A549 (cell line): Measurements from ENCODE around the gene NFIL3. TPM values are rescaled to one million over a fixed set of nuclear protein-coding genes. Genes with fewer than 3 reads are reported as not detected.
A peak's percentile ranks its signal among the peaks of the same experiment; 100 is the strongest.

Source experiments
- ATAC-seq, 2 experiments: fragments of 200-7000 bp in 1 of 2; fragments of >200 bp in 1 of 2; cut with Nextera tagmentation in 1 of 2; cut with Tn5 transposase in 1 of 2; 3 replicates each; pipeline versions ENCODE4 v1.8.0 to v1.9.1; 2018 to 2020; ENCODE audit warnings: mild to moderate bottlenecking in 1 of 2, moderate library complexity in 1 of 2
- CTCF ChIA-PET: fragments of 300-600 bp; sonication (Branson Sonifier 250); formaldehyde crosslinking; extraction: SDS; loops from one replicate; lab custom pipeline; 2021; ENCODE audit warnings: antibody characterized with exemption, inconsistent platforms; lab: Yijun Ruan, JAX
- POLR2A ChIA-PET: fragments of 350-600 bp; formaldehyde crosslinking; extraction: SDS; loops from one replicate; lab custom pipeline; 2021; ENCODE audit warnings: antibody characterized with exemption, inconsistent platforms; lab: Yijun Ruan, JAX
- DNase-seq, 2 experiments: peaks; one replicate each; pipeline versions ENCODE4 v3.0.0 to v3.0.0-alpha.2; 2011 to 2016; ENCODE audit warnings: low read depth in 1 of 2, low spot score in 1 of 2
- FAIRE-seq: peaks from 2 replicates; lab custom pipeline; 2011; peaks lifted over from hg19 to GRCh38; lab: Jason Lieb, UNC
- H3K27ac ChIP-seq, 2 experiments: fragments of >200 bp; sonication (Bioruptor Twin); formaldehyde crosslinking; 3 replicates each; pipeline ENCODE4 v1.5.1; 2016 to 2017
- H3K4me1 ChIP-seq: fragments of >200 bp; sonication (Bioruptor Twin); formaldehyde crosslinking; 3 replicates; pipeline ENCODE4 v1.6.1; 2016
- H3K4me2 ChIP-seq: fragments of >200 bp; sonication (Bioruptor Twin); formaldehyde crosslinking; 3 replicates; pipeline ENCODE4 v1.6.1; 2016
- H3K4me3 ChIP-seq: fragments of >200 bp; sonication (Bioruptor Twin); formaldehyde crosslinking; 3 replicates; pipeline ENCODE4 v1.5.1; 2016
- H3K9me3 ChIP-seq: fragments of >200 bp; sonication (Bioruptor Twin); formaldehyde crosslinking; 3 replicates; pipeline ENCODE4 v1.6.1; 2016
- BHLHE40 ChIP-seq: IDR thresholded peaks from 2 replicates; pipeline ENCODE4 v1.6.1; 2012; ENCODE audit warnings: low read depth, low read length, inconsistent platforms
- CBX2 ChIP-seq: fragments of 200-600 bp; sonication (generic); IDR thresholded peaks from 2 replicates; pipeline ENCODE4 v1.6.1; 2016; ENCODE audit warnings: low read depth, mild to moderate bottlenecking, borderline replicate concordance
- CBX8 ChIP-seq: fragments of 200-600 bp; sonication (generic); IDR thresholded peaks from 2 replicates; pipeline ENCODE4 v1.6.1; 2016
- CEBPB ChIP-seq, 2 experiments: fragments of >200 bp in 1 of 2; sonication (Bioruptor Twin) in 1 of 2; formaldehyde crosslinking in 1 of 2; IDR thresholded peaks; 2 replicates each; pipeline ENCODE4 v1.6.1; 2012 to 2016
- EHF ChIP-seq: fragments of 250-450 bp; sonication (Bioruptor Pico); IDR thresholded peaks from 2 replicates; pipeline ENCODE4 v1.5.0; 2020; ENCODE audit warnings: mild to moderate bottlenecking
- EP300 ChIP-seq, 2 experiments: fragments of >200 bp; sonication (Bioruptor Twin); formaldehyde crosslinking; IDR thresholded peaks; 2 replicates in 1 of 2; 3 replicates in 1 of 2; pipeline ENCODE4 v1.6.1; 2016 to 2017
- ESRRA ChIP-seq: fragments of 150-350 bp; IDR thresholded peaks from 2 replicates; pipeline ENCODE4 v1.6.1; 2014; ENCODE audit warnings: mild to moderate bottlenecking, low read length, borderline replicate concordance
- FOSB ChIP-seq: fragments of 250-450 bp; sonication (Bioruptor Pico); IDR thresholded peaks from 2 replicates; pipeline ENCODE4 v1.5.0; 2020; ENCODE audit warnings: mild to moderate bottlenecking, moderate library complexity
- FOSL2 ChIP-seq, 2 experiments: fragments of 450-650 bp in 1 of 2; fragments of >200 bp in 1 of 2; sonication (Bioruptor Twin) in 1 of 2; formaldehyde crosslinking; IDR thresholded peaks; 2 replicates each; pipeline versions ENCODE4 v1.5.0 to v1.6.1; 2016 to 2020; ENCODE audit warnings: mild to moderate bottlenecking in 1 of 2, moderate library complexity in 1 of 2
- FOXS1 ChIP-seq: fragments of 250-450 bp; sonication (Bioruptor Pico); IDR thresholded peaks from 2 replicates; pipeline ENCODE4 v1.5.0; 2020; ENCODE audit warnings: mild to moderate bottlenecking, moderate library complexity
- GATA3 ChIP-seq: IDR thresholded peaks from 2 replicates; pipeline ENCODE4 v1.6.1; 2012; ENCODE audit warnings: borderline replicate concordance
- HEYL ChIP-seq: fragments of 250-450 bp; sonication (Bioruptor Pico); IDR thresholded peaks from 2 replicates; pipeline ENCODE4 v1.8.0; 2021; ENCODE audit warnings: mild to moderate bottlenecking, moderate library complexity
- HOXA7 ChIP-seq: fragments of 250-450 bp; sonication (Bioruptor Pico); IDR thresholded peaks from 2 replicates; pipeline ENCODE4 v1.5.0; 2020; ENCODE audit warnings: mild to moderate bottlenecking, moderate library complexity
- HOXB13 ChIP-seq: fragments of 250-450 bp; sonication (Bioruptor Pico); IDR thresholded peaks from 2 replicates; pipeline ENCODE4 v1.5.0; 2020; ENCODE audit warnings: low read depth, mild to moderate bottlenecking, moderate library complexity
- JUN ChIP-seq, 2 experiments: fragments of >200 bp; sonication (Bioruptor Twin); formaldehyde crosslinking; IDR thresholded peaks; 2 replicates in 1 of 2; 3 replicates in 1 of 2; pipeline ENCODE4 v1.6.1; 2016 to 2017
- JUNB ChIP-seq: fragments of >200 bp; sonication (Bioruptor Twin); formaldehyde crosslinking; IDR thresholded peaks from 2 replicates; pipeline ENCODE4 v1.6.1; 2016
- KDM1A ChIP-seq: fragments of 200-600 bp; sonication (generic); IDR thresholded peaks from 2 replicates; pipeline ENCODE4 v1.6.1; 2016; ENCODE audit warnings: low read depth, mild to moderate bottlenecking
- MAFK ChIP-seq: fragments of 450-650 bp; IDR thresholded peaks from 2 replicates; pipeline ENCODE4 v1.6.1; 2014; ENCODE audit not compliant: partially characterized antibody
- MAZ ChIP-seq: fragments of 150-350 bp; IDR thresholded peaks from 2 replicates; pipeline ENCODE4 v1.6.1; 2014; ENCODE audit warnings: antibody characterized with exemption, low read depth, low read length, borderline replicate concordance
- POLR2A ChIP-seq: IDR thresholded peaks from 2 replicates; pipeline ENCODE4 v1.6.1; 2012; ENCODE audit warnings: mild to moderate bottlenecking, low read length
- POLR2AphosphoS2 ChIP-seq: conservative IDR thresholded peaks from 2 replicates; pipeline ENCODE4 v1.6.1; 2012; ENCODE audit warnings: low read length, improper control_type of control experiment, inconsistent platforms
- RARB ChIP-seq: fragments of 250-450 bp; sonication (Bioruptor Pico); IDR thresholded peaks from 2 replicates; pipeline ENCODE4 v1.8.0; 2021; ENCODE audit warnings: mild to moderate bottlenecking, moderate library complexity
- RCOR1 ChIP-seq: fragments of 150-350 bp; IDR thresholded peaks from 2 replicates; pipeline ENCODE4 v1.6.1; 2014; ENCODE audit warnings: antibody characterized with exemption, low read length, low read depth
- RFX5 ChIP-seq: fragments of 450-650 bp; IDR thresholded peaks from 2 replicates; pipeline ENCODE4 v1.7.1; 2014; ENCODE audit warnings: antibody characterized with exemption, mild to moderate bottlenecking, moderate library complexity
- SMC3 ChIP-seq: fragments of >200 bp; sonication (Bioruptor Twin); formaldehyde crosslinking; IDR thresholded peaks from 3 replicates; pipeline ENCODE4 v1.6.1; 2018; ENCODE audit warnings: inconsistent platforms
- TFCP2L1 ChIP-seq: fragments of 250-450 bp; sonication (Bioruptor Pico); IDR thresholded peaks from 2 replicates; pipeline ENCODE4 v1.5.0; 2021; ENCODE audit warnings: mild to moderate bottlenecking
- ZC3H11A ChIP-seq: fragments of 450-650 bp; IDR thresholded peaks from 2 replicates; pipeline ENCODE4 v1.6.1; 2014; ENCODE audit warnings: antibody characterized with exemption, mild to moderate bottlenecking
- ZNF302 ChIP-seq: fragments of 250-450 bp; sonication (Bioruptor Pico); IDR thresholded peaks from 2 replicates; pipeline ENCODE4 v1.9.0; 2021; ENCODE audit warnings: inconsistent platforms, mild to moderate bottlenecking, moderate library complexity
- WGBS: methylation state at CpG from one replicate; pipeline ENCODE4 v1.1.6; 2017; ENCODE audit errors: missing lambda C conversion rate; 5-methylcytosine and 5-hydroxymethylcytosine counted together
- polyA plus RNA-seq, 4 experiments: library from polyadenylated mRNA; depleted of rRNA in 3 of 4; stranded (reverse); fragments of >200 nt; fragmentation: RNase III in 1 of 4; extraction: RNeasy Plus Mini Kit Qiagen cat#74134 plus additional on column Dnase treatment in 1 of 4; gene quantifications; 2 replicates in 3 of 4; 3 replicates in 1 of 4; pipeline ENCODE4 v1.2.3, GENCODE V29; 2011 to 2017
- TF ChIP-seq, protein P1 (sequence below): fragments of >200 bp; sonication (Bioruptor Twin); formaldehyde crosslinking; IDR thresholded peaks from 2 replicates; pipeline ENCODE4 v1.6.1; 2016
- TF ChIP-seq, protein P2 (sequence below): IDR thresholded peaks from 2 replicates; pipeline ENCODE4 v1.6.1; 2012
- TF ChIP-seq, protein P3 (sequence below): fragments of >200 bp; sonication (Bioruptor Twin); formaldehyde crosslinking; IDR thresholded peaks from 3 replicates; pipeline ENCODE4 v1.6.1; 2016
- TF ChIP-seq, protein P4 (sequence below): fragments of 200-600 bp; sonication (generic); IDR thresholded peaks from 2 replicates; pipeline ENCODE4 v1.6.1; 2016; ENCODE audit warnings: antibody characterized with exemption, mild to moderate bottlenecking, moderate library complexity
- TF ChIP-seq, protein P5 (sequence below): fragments of 250-450 bp; sonication (Bioruptor Pico); IDR thresholded peaks from 2 replicates; pipeline ENCODE4 v1.5.0; 2020; ENCODE audit warnings: low read depth, mild to moderate bottlenecking, moderate library complexity

The NFIL3 gene
- polyA plus RNA-seq, 2 of the 4 experiments (the other 2 are of a cell fraction), result 10.5 to 16.1 TPM

DNA sequence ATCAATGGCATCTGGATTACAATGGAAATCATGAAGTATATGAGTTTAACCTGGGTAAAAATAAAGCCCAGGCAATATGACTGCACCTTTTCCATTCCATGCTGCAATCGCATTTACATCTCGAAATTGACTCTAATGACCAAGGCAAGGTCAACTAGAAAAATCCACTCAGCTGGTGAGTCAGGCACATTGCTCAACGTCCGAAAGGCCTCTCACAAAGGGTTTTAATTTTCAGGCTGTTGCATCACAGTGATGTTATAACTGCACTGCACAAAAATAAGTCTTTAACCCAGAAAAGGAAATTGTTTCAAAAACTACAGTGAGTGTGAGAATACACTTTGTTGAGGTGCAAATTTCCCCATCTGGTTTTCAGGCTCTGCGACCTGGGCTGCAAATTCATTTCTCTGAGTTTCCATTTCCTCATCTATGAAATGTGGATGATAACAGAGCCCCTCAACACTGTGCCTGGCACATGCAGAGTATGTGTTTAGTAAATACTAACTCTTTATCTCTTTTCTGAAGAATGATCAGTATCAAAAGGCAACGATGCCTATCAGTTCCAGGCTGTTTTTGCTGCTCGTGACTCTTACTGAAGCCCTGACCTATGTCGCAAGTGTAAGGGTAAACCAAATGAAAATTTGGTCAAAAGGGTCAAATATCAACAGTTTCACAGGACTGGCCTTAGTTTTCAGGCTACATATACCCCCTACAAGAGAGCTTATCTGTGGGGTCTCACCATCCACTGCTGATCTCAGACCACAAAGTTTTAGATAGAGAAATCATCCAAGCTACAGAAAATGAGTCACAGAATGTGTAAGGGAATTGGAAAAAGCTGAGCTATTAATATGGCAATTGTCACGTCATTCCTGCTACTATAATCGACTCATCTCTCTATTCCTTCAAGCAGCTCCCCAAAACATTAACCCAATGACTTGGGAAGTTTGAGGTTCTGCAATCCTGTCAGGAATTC is 4.1 kb downstream of the NFIL3 start:
- 20% methylated on average over 10 of the region's 10 CpGs for WGBS
- no peaks in the 10 kb centered on the region for H3K9me3 ChIP-seq
- peak overlapping the region; percentile 82 to 93 for H3K27ac ChIP-seq
- peaks cover 62% of the 10 kb centered on the region for H3K4me1 ChIP-seq
- DNase-seq, result peak; percentile 62 to 81
- CTCF ChIA-PET, result interaction anchor here (0.7 to 1.4 kb wide), 3 partner anchors 56 to 504 kb away, joined by 3 to 4 read pairs (median 3); no protein-coding TSS in a partner anchor
- H3K4me2 ChIP-seq, result peak overlapping the region; percentile 81
- ATAC-seq, result peak; percentile 17 to 35; a peak in 2 of 6 replicates
- H3K4me3 ChIP-seq, result peak overlapping the region; percentile 15; the same call in 2 of the 3 replicates
- peak; percentile 80 for FAIRE-seq
- POLR2A ChIA-PET, result interaction anchor here (1.1 to 1.5 kb wide), 2 partner anchors 23 to 382 kb away, joined by 3 to 4 read pairs; no protein-coding TSS in a partner anchor
- TF ChIP-seq ZNF302 (CRISPR knock-in tag), result no peak
- TF ChIP-seq BHLHE40, result 0 out of 2 replicates have a peak, but pooled peaks have one; percentile 3
- peak; percentile 68; the same call in 1 of the 2 replicates for TF ChIP-seq ESRRA
- TF ChIP-seq JUNB, result peak; percentile 88
- no peak for TF ChIP-seq FOXS1 (CRISPR knock-in tag)
- TF ChIP-seq TFCP2L1, result no peak
- TF ChIP-seq, protein P1, sequence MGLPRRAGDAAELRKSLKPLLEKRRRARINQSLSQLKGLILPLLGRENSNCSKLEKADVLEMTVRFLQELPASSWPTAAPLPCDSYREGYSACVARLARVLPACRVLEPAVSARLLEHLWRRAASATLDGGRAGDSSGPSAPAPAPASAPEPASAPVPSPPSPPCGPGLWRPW, result peak; percentile 96
- TF ChIP-seq JUN (IDR thresholded peaks at IDR 0.05), result peak in 1 of 2 experiments; percentile 82; a peak in 4 of 5 replicates
- TF ChIP-seq ZC3H11A, result no peak
- TF ChIP-seq RFX5, result no peak
- peak; percentile 99 to 100 for TF ChIP-seq CEBPB (IDR thresholded peaks at IDR 0.05)
- TF ChIP-seq RCOR1, result no peak
- TF ChIP-seq EP300 (IDR thresholded peaks at IDR 0.05), result peak; percentile 77 to 82; a peak in 3 of 5 replicates
- no peak for TF ChIP-seq HOXA7 (CRISPR knock-in tag)
- peak; percentile 35 for TF ChIP-seq MAFK
- TF ChIP-seq, protein P2, sequence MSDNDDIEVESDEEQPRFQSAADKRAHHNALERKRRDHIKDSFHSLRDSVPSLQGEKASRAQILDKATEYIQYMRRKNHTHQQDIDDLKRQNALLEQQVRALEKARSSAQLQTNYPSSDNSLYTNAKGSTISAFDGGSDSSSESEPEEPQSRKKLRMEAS, result peak; percentile 54
- TF ChIP-seq SMC3, result peak; percentile 18; the same call in 1 of the 3 replicates
- TF ChIP-seq FOSL2 (IDR thresholded peaks at IDR 0.05), result peak; percentile 93
- TF ChIP-seq FOSL2 (CRISPR knock-in tag; IDR thresholded peaks at IDR 0.05), result peak; percentile 92
- TF ChIP-seq, protein P3, sequence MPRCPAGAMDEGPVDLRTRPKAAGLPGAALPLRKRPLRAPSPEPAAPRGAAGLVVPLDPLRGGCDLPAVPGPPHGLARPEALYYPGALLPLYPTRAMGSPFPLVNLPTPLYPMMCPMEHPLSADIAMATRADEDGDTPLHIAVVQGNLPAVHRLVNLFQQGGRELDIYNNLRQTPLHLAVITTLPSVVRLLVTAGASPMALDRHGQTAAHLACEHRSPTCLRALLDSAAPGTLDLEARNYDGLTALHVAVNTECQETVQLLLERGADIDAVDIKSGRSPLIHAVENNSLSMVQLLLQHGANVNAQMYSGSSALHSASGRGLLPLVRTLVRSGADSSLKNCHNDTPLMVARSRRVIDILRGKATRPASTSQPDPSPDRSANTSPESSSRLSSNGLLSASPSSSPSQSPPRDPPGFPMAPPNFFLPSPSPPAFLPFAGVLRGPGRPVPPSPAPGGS, result peak; percentile 92; the same call in 2 of the 3 replicates
- no peak for TF ChIP-seq HEYL
- TF ChIP-seq GATA3, result peak; percentile 55; the same call in 1 of the 2 replicates
- no peak for TF ChIP-seq POLR2AphosphoS2
- TF ChIP-seq, all 56 proteins: peak for 13

DNA sequence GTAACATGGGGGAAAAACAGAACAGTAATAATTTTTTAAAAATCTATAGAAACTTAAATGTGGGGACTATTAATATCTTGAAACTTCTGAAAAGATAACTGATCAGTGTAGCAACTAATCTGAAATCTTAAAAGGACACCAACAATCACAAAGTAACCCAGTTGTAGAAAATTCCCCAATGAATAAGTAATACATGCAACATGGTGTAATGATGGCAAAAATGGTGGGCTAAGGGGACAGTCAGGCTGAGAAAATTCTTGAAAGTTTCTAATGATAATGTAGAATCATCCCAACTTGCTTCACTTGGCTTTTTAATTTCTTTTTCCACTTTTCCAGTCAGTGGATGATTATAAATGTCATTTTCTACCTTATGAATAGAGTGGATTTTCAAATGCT is 5.4 kb downstream of the NFIL3 start:
- no peak for FAIRE-seq
- Histone ChIP-seq H3K27ac (peak overlapping the region; percentile 70 to 82), H3K9me3 (no peaks in the 10 kb centered on the region), H3K4me2 (peak overlapping the region; percentile 81), H3K4me1 (peaks cover 64% of the 10 kb centered on the region), H3K4me3 (no peak overlapping the region)
- ChIA-PET CTCF (interaction anchor here (1.2 to 1.5 kb wide), 3 partner anchors 9 to 504 kb away, joined by 3 to 4 read pairs (median 4); no protein-coding TSS in a partner anchor), POLR2A (no interaction called here)
- no peak for DNase-seq
- ATAC-seq, result no peak
- no peak for TF ChIP-seq RARB (CRISPR knock-in tag)
- TF ChIP-seq, protein P4, sequence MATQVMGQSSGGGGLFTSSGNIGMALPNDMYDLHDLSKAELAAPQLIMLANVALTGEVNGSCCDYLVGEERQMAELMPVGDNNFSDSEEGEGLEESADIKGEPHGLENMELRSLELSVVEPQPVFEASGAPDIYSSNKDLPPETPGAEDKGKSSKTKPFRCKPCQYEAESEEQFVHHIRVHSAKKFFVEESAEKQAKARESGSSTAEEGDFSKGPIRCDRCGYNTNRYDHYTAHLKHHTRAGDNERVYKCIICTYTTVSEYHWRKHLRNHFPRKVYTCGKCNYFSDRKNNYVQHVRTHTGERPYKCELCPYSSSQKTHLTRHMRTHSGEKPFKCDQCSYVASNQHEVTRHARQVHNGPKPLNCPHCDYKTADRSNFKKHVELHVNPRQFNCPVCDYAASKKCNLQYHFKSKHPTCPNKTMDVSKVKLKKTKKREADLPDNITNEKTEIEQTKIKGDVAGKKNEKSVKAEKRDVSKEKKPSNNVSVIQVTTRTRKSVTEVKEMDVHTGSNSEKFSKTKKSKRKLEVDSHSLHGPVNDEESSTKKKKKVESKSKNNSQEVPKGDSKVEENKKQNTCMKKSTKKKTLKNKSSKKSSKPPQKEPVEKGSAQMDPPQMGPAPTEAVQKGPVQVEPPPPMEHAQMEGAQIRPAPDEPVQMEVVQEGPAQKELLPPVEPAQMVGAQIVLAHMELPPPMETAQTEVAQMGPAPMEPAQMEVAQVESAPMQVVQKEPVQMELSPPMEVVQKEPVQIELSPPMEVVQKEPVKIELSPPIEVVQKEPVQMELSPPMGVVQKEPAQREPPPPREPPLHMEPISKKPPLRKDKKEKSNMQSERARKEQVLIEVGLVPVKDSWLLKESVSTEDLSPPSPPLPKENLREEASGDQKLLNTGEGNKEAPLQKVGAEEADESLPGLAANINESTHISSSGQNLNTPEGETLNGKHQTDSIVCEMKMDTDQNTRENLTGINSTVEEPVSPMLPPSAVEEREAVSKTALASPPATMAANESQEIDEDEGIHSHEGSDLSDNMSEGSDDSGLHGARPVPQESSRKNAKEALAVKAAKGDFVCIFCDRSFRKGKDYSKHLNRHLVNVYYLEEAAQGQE, result no peak
- TF ChIP-seq, protein P5, sequence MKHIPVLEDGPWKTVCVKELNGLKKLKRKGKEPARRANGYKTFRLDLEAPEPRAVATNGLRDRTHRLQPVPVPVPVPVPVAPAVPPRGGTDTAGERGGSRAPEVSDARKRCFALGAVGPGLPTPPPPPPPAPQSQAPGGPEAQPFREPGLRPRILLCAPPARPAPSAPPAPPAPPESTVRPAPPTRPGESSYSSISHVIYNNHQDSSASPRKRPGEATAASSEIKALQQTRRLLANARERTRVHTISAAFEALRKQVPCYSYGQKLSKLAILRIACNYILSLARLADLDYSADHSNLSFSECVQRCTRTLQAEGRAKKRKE (CRISPR knock-in tag), result no peak
- no peak for TF ChIP-seq KDM1A
- TF ChIP-seq HOXB13 (CRISPR knock-in tag), result no peak
- no peak for TF ChIP-seq MAZ
- no peak for TF ChIP-seq POLR2A
- no peak for TF ChIP-seq CBX8
- TF ChIP-seq ZNF302 (CRISPR knock-in tag), result no peak
- TF ChIP-seq EHF, result no peak
- TF ChIP-seq BHLHE40, result no peak
- TF ChIP-seq RCOR1, result no peak
- no peak for TF ChIP-seq FOSB (CRISPR knock-in tag)
- no peak for TF ChIP-seq CBX2
